Keratinocyte (primary cell): ENCODE data around the gene FUT4.

ENCODE experiments used
- EZH2 ChIP-seq: IDR thresholded peaks from one replicate; pipeline ENCODE4 v1.6.1; 2012; ENCODE audit warnings: inconsistent platforms, mild to moderate bottlenecking, low read length, moderate library complexity
- TF ChIP-seq, protein P1 (sequence below), 3 experiments: IDR thresholded peaks in 1 of 3; conservative IDR thresholded peaks in 1 of 3; optimal IDR thresholded peaks in 1 of 3; 2 replicates in 2 of 3; 3 replicates in 1 of 3; pipeline versions ENCODE3 to v1.5.1; 2011; ENCODE audit warnings: low read length in 3 of 3, mild to moderate bottlenecking in 3 of 3, moderate library complexity in 2 of 3, control low read depth in 1 of 3, inconsistent platforms in 1 of 3; ENCODE audit not compliant: insufficient read depth in 2 of 3; ENCODE audit errors: extremely low read depth in 1 of 3

DNA sequence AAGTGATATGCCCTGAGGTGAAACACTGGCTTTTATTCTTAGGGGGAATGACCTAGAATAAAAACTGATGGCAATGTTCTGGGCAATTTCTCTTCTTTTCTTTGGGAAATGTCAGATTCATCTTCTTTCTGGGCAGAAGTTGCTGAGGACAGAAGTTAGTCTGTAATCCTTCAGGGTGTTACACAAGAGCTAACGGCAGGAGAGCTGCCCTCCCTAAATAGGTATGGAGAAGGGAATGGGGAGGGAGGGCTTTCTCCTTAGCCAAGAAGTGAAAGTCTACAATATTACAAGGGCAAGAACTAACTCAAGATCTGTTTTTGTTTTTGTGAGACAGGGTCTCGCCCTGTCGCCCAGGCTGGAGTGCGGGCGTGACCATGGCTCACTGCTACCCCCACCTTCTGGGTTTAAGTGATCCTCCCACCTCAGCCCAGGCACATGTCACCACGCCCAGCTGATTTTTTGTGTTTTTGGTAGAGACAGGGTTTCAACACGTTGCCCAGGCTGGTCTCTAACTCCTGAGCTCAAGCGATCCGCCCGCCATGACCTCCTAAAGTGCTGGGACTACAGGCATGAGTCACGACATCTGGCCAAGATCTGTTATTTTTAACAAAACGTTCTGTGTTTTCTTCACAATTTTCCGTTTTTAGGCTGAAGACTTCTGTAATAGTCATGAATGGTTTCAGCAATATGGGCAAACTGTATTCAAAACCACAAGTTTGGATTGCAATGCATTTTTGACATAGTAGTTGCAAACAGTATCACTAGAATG, 30.7 kb downstream of the FUT4 start:
- TF ChIP-seq, protein P1, sequence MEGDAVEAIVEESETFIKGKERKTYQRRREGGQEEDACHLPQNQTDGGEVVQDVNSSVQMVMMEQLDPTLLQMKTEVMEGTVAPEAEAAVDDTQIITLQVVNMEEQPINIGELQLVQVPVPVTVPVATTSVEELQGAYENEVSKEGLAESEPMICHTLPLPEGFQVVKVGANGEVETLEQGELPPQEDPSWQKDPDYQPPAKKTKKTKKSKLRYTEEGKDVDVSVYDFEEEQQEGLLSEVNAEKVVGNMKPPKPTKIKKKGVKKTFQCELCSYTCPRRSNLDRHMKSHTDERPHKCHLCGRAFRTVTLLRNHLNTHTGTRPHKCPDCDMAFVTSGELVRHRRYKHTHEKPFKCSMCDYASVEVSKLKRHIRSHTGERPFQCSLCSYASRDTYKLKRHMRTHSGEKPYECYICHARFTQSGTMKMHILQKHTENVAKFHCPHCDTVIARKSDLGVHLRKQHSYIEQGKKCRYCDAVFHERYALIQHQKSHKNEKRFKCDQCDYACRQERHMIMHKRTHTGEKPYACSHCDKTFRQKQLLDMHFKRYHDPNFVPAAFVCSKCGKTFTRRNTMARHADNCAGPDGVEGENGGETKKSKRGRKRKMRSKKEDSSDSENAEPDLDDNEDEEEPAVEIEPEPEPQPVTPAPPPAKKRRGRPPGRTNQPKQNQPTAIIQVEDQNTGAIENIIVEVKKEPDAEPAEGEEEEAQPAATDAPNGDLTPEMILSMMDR (optimal IDR thresholded peaks at IDR 0.05 in 1 of 3, IDR thresholded peaks at IDR 0.05 in 1 of 3, conservative IDR thresholded peaks at IDR 0.05 in 1 of 3; ENCODE audit: extremely low read depth in 1 of 3, insufficient read depth in 2 of 3, low read length in 3 of 3) = no peak
- TF ChIP-seq EZH2 = no peak
